CD4-positive, alpha-beta T cell treated with Interleukin-10 for 1 hour (primary cell): ENCODE measurements around the gene LOXL1.

Source experiments
- DNase-seq: peaks from one replicate; pipeline ENCODE4 v3.0.0-alpha.2; 2020

LOXL1 gene

DNA sequence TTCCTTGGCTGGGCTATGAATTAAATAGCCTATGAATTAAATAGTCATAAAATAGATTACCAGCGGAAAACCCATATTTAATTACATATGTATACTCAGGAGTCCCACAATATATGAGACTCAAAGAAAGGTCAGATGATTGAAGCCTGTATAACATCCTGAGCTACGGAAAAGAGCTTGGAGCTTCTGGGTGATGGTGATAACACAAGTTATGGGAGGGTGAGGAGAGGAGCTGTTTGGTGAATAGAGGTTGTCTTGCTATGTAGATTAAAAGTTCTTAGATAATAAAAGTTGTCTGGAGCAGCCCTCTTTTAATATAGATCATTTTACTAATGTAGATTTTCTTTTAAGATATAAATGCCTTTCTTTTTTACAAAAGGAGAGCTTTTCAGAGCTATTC, 70.0 kb downstream of the LOXL1 start:
- DNase-seq, result no peak

GRCh38 chr15:73996939-73997338, 70.7 kb downstream of the LOXL1 start:
- DNase-seq, result peak; percentile 57

GRCh38 chr15:73997986-73998385, 71.7 kb downstream of the LOXL1 start:
- no peak for DNase-seq
